SU-DHL-6 (cell line): ENCODE data around the gene RAP2B.

ENCODE experiments used
- EZH2phosphoT487 ChIP-seq: fragments of 200-600 bp; sonication (generic), shearing (Covaris generic); conservative IDR thresholded peaks from 2 replicates; pipeline ENCODE4 v1.6.1; 2018; ENCODE audit warnings: mild to moderate bottlenecking, antibody characterized with exemption, low read length, moderate library complexity, mixed read lengths
- TF ChIP-seq, protein P1 (sequence below): fragments of 200-600 bp; sonication (generic); IDR thresholded peaks from one replicate; pipeline ENCODE4 v1.5.1; 2017; ENCODE audit warnings: antibody characterized with exemption, mild to moderate bottlenecking, low read length, moderate library complexity; ENCODE audit not compliant: insufficient read depth, poor library complexity, severe bottlenecking

DNA sequence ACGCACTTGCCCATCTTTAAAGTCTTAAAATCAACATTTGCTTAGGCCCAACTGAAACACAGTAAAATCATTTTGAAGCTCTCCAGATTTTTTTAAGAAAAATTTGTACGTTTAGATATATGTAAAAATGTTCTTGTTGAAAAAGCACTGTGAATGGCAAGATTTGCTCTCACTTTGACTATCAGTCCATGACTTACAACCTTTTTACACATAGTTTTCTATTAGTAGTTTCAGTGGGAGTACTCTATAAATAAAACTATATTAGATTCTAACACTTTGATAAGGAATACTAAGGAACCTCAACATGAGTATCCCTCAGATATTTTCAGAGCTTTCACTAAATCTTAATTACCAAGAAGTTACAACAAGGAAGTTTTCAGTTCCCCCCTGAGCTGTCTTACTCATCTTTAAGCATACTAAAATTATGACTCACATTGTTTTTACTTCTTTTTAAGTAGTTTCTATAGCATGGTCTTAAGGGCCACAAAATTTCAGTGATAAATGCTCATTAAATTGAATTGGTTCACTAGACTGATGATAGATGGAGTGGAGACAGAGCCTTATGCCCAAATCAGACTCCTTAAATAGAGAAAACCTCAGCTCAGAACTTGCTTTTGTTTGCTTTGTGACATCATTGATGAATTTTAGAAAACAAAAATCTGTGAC lies 31.6 kb upstream of the RAP2B start:
- TF ChIP-seq, protein P1, sequence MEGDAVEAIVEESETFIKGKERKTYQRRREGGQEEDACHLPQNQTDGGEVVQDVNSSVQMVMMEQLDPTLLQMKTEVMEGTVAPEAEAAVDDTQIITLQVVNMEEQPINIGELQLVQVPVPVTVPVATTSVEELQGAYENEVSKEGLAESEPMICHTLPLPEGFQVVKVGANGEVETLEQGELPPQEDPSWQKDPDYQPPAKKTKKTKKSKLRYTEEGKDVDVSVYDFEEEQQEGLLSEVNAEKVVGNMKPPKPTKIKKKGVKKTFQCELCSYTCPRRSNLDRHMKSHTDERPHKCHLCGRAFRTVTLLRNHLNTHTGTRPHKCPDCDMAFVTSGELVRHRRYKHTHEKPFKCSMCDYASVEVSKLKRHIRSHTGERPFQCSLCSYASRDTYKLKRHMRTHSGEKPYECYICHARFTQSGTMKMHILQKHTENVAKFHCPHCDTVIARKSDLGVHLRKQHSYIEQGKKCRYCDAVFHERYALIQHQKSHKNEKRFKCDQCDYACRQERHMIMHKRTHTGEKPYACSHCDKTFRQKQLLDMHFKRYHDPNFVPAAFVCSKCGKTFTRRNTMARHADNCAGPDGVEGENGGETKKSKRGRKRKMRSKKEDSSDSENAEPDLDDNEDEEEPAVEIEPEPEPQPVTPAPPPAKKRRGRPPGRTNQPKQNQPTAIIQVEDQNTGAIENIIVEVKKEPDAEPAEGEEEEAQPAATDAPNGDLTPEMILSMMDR = no peak
- no peak for TF ChIP-seq EZH2phosphoT487
